Fibroblast of lung (primary cell): ENCODE results near the gene FAM107B.

Source experiments
- CTCF ChIP-seq, 2 donors: IDR thresholded peaks in 1 of 2; conservative IDR thresholded peaks in 1 of 2; 1 replicate in 1 of 2; 2 replicates in 1 of 2; pipeline ENCODE4 v1.5.1; 2011 to 2012; ENCODE audit warnings: low read length in 2 of 2, control low read depth in 1 of 2, inconsistent platforms in 1 of 2, low read depth in 1 of 2, mild to moderate bottlenecking in 1 of 2
- EZH2 ChIP-seq: IDR thresholded peaks from 2 replicates; pipeline ENCODE4 v1.5.1; 2012; ENCODE audit warnings: low read length, control low read depth, mild to moderate bottlenecking; ENCODE audit errors: missing control alignments

GRCh38 chr10:14558025-14558424 lies 216.7 kb downstream of the FAM107B start:
- TF ChIP-seq CTCF (conservative IDR thresholded peaks at IDR 0.05 in 1 of 2, IDR thresholded peaks at IDR 0.05 in 1 of 2; ENCODE audit: low read depth in 1 of 2, low read length in 2 of 2) (no peak), EZH2 (no peak)
